Peyer's patch (tissue), 4 donors: Measurements from ENCODE around the gene UCP1.

Experiments
- CTCF ChIP-seq, 6 experiments: fragments of 450-650 bp in 4 of 6; fragments of 200-600 bp in 2 of 6; sonication (generic) in 1 of 6; IDR thresholded peaks; one replicate each; pipeline ENCODE4 v1.5.1; 2017 to 2019; ENCODE audit warnings: antibody characterized with exemption in 6 of 6, mild to moderate bottlenecking in 3 of 6, moderate library complexity in 1 of 6
- POLR2A ChIP-seq, 2 donors: fragments of 450-650 bp; IDR thresholded peaks; one replicate each; pipeline ENCODE4 v1.5.1; 2017; ENCODE audit warnings: antibody characterized with exemption in 2 of 2, mild to moderate bottlenecking in 2 of 2, moderate library complexity in 2 of 2

GRCh38 chr4:140584439-140584838 is 15.7 kb upstream of the UCP1 start:
- TF ChIP-seq CTCF (IDR thresholded peaks at IDR 0.05) (no peak), POLR2A (IDR thresholded peaks at IDR 0.05) (no peak)
